HG02571 (cell line): ENCODE results near the gene DYNLT1.
"Not testable (repeated sequence)": the region's sequence is repeated elsewhere in the genome, so short reads cannot be mapped to it uniquely, and the experiment has no call there.

Experiments
- ATAC-seq: cut with Tn5 transposase; IDR thresholded peaks from one replicate; pipeline ENCODE4 v1.9.1; 2021; ENCODE audit warnings: mild to moderate bottlenecking, moderate library complexity; ENCODE audit not compliant: unreplicated experiment

The DYNLT1 gene

DNA sequence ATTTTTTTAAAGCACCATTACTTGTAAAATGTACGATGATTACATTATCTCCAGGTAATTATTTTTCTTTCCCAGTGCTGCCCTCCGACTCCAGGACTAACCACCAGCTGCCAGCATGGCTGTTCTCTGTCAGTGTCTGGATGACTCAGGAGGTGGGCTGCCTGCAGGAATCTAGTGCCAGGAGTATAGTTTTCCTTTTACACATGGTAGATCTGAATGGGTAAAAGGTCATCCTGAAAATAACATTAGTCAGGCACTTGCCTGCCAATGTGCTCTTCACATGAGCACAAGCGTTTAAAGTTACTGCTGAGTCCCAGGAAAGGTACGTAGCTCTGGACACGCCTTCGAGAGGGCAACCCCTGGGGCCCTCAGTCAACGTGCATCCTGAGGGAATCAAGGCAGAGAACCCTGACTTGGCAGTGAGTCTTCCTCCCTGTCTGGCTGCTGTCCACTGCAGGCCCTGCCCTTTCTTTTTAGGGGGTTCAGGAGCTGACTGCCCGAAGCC lies 2.4 kb downstream of the DYNLT1 start:
- ATAC-seq, result no peak

DNA sequence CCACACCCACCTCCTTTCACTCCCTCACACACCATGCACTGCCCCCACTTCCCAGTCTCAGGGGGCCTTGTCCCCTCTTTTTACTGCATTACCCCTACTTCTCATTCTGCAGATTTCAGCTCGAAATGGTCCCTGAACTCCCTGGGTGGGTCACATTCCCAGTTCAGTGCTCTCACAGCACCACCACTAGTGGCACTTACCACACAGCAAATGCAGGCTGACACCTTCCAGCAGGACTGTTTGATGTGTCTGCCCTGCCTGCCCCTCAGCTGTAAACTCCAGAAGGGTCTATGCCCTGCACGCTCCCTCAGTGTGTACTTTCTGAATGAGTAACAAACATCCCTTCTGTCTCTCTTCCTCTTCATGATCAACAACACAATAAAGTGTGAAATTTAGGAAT lies 4.0 kb downstream of the DYNLT1 start:
- ATAC-seq, result no peak

DNA sequence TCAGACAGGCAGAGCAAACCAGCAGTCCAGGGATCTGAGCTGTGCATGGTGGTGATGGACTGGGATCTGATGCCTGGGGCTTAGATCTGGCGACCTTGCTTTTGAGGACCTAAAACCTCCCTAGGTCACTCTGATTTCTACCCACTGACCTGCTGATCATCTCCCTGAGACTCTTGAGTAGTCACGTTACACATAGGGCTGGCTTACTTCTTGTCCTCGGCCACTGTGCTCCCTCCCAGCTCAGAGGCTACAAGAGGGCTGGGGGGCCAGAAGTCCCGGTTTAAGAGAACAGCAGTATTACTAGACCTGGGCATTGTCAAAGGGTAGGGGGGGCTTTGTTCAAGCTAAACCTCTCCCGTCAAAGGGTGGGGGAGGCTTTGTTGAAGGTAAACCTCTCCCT lies 5.5 kb downstream of the DYNLT1 start:
- no peak for ATAC-seq

DNA sequence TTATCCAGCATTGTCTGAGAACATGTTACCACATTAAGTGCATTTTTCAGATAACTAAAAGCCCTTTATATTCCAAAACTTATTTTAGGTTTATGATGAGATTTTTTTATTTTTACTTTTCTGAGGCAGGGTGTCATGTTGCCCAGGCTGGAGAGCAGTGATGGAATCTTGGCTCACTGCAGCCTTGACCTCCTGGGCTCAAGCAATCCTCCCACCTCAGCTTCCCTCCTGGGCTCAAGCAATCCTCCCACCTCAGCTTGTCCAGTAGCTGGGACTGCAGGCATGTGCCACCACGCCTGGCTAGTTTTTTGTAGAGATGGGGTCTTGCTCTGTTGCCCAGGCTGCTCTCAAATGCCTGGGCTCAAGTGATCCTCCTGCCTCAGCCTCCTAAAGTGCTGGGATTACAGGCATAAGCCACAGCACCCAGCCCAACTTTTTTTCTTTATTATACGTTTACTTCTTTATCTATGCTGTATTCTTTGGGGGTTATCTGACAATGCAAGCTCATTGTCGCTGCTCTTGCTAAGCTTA lies 6.2 kb downstream of the DYNLT1 start:
- no peak for ATAC-seq

DNA sequence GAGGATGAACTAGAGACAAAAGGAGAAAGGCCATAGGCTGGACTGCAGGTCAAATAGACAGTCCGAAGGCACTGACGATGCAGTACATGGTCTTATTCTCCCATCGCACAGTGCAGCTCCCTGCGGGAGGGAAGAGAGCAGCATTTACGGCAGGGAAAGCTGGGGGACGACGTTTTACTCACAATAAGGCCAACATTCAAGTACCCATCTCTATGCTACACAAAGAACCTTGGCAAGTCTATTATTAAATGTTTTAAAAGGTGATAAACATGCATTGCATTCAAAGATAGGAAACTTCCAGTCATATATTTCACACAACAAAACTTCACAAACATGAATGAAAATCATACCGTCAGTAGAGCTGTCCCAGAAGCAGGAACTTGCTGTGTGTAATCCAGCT lies 7.8 kb downstream of the DYNLT1 start:
- ATAC-seq, result no peak

DNA sequence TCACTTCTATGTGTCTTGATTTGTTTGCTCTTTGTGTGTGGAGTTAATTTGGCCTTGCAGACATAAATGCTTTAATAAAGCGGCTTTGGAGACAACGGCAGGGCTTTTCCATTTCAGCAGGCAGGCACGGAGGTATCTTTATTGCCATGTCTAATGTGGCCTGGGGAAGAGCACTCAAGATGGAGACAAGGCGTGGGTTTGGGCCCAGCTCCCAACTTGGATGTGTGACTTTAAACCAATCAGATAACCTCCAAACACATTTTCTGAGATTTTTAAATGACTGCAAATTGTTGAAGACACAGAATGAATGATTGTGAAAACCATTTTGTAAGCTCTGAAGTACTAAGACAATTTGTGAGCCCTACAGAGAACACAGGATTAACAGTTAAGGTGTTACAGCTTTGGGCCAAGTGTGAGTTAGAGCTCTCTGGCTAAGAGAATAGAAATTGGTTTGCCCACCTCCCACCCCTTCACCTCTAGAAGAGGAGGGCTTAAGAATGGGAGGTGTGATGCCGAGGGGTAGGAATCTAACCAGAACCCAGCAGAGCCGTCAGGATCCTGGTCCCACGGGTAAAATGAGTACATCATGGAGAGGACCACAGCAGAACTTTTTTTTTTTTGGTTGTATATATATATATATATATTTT lies 9.0 kb downstream of the DYNLT1 start:
- no peak for ATAC-seq

DNA sequence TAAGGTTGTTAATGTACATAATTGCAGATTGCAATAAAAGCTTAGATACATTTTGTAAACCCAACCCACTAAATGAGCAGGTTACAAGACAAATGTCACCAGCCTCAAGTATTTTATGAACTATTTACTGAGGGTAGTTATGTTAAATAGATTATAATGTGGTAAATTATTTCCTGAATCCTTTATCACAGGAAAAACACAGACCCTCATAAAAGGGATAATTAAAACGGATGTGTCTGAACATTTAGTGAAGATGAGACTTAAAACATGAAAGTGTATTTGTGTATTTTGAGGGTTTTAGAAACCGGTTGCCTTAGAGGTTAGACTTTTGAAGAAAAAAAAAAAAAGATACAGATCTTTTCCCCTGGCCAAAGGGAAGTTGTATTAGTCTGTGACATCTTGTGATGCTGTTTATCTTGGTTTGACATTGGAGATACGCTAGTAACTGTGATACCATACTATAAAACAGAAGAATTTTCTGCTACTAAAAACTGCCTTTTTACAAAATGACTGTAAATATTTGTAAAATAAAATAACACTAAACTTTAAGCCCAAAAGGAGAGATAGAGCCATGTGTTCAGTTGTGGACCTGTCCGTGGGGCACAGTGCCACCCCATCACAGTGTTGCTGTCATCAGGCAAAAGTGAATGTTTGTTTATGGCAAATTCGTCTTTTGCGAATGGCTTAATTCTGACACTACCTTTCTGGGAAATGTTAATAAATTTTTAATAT lies 9.7 kb downstream of the DYNLT1 start:
- ATAC-seq, result no peak

DNA sequence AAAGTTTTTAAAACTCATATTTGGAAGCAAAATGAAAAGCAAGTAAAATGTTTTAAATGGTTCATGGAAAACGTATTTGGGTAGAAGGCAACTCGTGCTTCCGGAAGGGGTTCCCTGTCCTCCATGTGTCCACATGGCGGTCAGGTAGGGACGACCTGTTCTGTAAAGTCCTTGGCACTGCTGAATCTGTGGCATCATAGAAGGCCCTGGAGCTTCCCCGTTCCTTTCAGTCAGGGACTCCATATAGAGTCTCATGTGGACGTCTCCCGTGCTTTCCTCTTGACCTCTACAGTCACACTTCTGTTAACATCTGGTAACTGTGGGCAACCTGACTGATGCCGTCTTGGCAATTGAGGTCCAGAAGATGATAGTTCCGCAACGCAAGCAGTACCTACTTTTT lies 11.4 kb downstream of the DYNLT1 start:
- no peak for ATAC-seq

DNA sequence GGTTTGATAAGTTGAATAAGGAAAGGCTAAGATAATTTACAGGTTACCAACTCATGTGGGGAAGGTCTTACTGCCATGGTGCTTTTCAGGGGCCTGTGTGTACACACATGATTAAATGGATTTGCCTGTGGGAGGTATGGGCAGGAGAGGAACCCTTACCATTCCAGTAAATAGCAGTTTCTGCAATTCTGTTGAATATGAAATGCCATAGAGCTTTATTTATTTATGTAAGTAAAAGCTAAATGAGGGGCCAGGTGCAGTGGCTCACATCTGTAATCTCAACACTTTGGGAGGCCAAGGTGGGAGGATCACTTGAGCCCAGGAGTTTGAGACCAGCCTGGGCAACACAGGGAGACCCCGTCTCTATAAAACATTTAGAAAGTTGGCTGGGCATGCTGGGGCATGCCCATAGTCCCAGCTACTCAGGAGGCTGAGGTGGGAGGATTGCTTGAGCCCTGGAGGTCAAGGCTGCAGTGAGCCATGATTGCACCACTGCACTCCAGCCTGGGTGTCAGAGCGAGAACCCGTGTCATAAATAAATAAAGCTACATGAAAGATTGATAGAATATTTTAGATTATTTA lies 11.9 kb downstream of the DYNLT1 start:
- ATAC-seq, result not testable (repeated sequence)

DNA sequence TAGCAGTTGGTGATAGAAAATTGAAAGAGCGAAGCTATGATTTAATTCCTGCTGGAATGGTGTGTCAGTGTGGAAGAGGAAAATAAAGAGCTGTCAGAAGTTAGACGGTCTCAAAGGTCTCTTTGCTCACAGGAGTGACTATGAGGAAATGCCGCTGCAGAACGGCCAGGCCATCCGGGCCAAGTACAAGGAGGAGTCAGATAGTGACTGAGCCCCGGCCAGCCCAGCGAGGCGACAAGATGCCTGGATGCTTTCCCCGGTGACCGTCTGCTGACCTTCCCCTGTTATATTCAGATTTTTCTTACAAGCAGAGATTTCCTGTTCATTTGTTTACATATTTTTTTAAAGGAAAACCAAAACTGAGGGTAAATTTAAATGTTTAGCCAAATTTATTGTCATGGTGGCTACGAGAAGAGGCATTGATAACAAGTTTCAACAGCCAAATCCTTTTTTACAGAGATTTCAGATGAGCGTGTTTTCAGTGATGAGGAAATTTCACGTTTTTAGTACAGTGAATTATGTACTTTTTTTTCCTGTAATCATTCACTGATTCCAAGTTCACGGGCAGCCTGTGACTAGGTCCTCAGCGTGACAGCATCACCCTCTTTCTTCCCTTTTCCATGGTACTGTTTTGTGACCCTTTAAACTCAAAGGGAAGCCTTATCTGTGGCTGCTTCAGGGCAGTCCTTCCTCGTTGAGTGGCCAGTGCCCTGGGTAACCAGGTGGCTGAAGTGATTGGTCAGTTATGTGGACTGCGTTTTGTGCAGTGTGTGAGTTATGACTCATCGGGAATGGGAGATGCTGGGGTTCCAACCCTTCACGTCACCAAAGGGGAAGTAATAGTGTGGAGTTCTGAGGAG lies 12.6 kb downstream of the DYNLT1 start:
- ATAC-seq, result no peak

DNA sequence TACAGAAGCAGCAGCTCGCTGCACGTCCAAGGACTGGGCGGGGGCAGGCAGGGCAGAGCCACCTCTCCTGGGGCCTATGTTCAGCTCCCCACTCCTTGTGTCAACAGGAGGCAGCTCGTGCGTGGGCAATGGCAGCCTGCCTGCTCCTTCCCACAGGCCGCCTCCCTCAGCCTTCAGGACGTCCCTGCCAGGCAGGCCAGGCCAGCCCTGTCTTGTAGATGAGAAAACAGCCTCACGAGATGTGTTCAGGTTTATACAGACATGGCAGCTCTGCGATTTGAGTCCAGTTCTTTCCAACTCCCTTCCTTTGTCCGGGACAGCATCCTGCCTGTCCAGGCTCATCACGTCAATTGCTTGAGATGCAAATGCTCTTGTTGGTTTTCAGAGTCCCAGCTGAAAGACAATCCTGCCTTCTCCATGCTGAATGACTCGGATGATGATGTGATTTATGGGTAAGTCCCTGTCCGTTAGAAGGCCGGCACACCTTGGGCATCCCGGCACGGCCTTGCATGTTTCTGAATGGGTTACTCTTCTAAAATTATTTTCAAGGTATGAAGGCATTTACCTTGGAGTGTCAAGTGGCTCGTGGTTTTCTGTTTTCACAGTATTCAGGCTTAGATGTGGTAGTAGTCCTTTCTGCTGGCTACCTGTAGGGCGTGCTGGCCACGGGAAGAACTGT lies 13.5 kb downstream of the DYNLT1 start:
- ATAC-seq, result no peak

DNA sequence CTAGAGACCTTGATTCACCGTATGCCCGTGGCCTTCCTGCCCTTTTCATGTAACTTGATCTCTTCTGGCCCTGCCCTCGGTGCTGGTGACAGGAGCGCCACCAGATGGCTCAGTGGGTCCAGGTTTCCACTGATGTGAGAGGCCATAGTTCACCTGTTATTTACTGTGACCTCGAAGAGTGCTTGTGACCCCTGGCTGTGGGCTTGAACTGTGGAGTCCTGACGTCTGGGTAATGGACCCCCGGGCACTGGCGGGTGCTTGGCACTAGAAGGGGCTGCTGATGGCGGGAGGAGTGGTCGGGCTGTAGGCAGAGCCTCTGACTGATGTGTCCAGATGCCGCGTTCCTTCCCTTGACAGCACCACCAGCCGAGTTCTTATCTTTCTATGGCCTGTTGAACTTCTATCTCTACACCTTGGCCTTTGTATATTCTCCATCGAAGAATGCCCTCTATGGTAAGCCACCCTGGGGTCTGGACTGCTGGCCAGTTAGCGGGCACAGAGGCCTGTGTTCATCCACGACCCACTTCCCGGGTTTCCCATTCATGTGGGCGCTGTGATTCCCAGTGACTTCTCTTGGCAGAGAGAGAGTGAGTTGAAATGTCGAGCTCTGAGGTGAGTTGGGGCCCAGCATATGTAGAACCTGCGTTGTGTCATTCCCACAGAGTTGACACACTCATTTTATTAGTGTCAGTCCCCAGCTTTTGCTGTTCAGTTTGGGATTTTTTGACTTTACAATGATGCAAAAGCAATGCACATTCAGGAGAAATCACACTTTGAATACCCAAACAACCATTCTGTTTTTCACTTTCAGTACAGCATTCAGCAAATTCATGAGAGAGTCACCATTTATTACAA lies 14.9 kb downstream of the DYNLT1 start:
- ATAC-seq, result no peak

DNA sequence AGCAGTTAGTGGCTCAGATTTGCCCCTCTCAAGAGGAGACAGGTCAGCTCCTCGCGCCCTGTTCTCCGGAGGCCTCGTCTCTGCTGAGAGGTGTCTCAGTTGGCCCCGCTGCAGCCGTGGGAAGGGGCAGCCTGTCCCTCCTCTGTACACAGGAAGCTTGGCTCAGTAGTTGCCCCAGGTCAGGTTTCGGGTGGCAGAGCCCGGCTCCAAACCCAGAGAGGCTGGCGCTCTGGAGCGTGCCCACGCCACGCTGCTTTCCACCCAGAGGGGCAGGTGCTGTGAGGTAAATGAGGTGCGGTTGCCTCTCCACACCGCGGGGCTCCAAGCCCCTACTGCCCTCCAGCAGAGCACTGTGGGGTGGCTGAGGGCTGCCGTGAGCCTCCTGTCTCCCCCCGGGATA lies 16.0 kb downstream of the DYNLT1 start:
- ATAC-seq, result no peak

DNA sequence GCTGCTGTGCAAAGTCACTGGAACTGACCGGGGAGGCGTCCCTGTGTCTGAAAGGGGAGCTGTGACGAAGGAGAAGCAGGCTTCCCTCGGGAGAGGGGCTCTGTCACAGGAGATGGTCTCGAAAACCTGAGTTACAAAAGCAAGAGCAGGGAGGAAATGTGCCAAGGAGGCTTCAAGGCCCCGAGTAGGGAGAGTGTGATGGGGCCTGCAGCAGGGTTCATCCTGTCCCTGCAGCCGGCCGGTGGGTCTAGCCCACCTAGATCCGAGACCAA lies 16.7 kb downstream of the DYNLT1 start:
- no peak for ATAC-seq

DNA sequence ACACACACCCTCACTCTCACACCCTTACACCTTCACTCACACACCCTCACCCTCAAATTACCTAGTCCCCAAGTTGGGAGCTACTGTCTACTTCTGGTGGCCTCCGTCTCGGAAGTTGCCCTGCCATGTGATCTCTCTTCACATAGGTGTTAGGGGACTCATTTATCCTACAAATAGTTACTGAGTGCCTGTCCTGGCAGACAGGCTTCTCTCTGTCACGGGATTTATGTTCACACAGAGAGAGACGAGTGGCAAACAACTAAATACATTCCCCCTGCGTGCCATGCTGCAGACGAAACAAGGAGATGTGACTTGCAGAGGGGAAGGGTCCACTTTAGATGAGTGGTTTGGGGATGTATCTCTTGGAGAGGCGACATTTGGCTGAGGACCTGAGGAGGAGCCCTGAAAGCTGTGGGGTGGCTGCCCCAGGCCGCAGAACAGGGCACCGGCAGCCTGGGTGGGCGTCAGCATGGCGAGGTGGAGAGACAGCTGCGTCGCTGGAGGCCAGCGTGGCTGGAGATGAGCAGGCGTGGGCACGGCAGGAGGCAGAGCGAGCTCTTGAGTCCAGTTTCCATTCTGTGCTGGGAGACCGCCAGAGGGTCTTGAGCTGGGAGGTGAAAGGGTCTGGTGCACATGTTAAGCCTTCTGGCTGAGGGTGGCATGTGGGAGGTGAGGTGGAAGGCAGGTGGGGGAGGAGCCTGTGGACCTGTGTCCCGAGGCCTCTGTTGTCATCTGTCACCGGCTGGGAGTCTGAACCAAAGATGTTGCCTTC lies 17.2 kb downstream of the DYNLT1 start:
- no peak for ATAC-seq

DNA sequence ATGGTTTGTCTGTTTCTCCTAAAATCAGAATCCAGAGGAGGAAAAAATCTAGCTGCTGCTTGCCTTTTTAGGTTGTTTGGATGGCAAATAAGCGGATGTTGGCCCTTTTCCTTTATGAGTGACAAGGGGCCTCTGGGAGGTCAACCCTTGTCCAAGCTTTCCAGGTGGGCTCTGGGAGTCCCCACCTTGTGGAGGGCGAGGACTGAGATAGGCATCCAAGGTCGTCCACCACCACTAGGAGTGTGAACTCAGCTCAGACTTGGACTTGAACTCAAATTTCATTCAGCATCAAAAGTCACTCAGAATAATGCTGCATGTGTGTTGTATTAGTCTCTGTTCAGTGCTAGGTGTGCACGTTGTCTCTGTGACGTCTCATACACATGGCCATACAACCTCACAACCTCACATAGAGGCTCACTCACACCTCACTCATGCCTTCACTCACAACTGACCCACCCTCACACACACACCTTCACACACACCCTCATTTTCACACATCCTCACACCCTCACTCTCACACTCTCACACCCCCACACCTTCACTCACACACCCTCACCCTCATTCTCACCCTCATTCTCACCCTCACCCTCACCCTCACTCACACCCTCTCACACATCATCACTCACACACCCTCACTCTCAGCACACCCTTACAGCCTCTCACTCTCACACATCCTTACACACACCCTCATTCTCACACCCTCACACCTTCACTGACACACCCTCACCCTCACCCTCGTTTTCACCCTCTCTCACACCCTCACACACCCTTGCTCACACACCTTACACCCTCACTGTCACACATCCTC lies 18.0 kb downstream of the DYNLT1 start:
- no peak for ATAC-seq

DNA sequence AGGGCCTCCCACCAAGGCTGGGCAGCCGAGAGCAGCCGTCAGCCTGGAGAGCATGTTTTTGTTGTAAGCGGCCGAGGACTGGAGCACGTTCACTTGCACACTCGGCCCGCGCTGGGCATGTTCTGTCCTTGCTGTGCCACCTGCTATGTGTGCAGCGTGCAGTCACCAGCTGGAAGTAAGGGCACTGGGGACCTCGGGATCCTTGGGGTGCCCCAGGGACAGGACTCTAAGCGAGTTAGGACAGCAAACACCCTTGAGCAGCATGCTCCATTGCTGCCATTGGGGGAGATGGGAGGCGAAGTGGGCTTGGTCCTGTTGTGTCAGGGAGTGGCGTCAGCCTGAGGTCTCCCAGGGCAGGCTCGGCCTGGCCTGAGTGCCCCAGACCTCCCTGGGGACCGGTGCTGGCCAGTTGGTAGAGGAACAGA lies 18.6 kb downstream of the DYNLT1 start:
- ATAC-seq, result no peak
